Breast epithelium (tissue), 3 donors: ENCODE data around the gene LHPP.

Experiments used
- POLR2A ChIP-seq: fragments of 450-650 bp; IDR thresholded peaks from one replicate; pipeline ENCODE4 v1.6.1; 2016; ENCODE audit warnings: antibody characterized with exemption, mild to moderate bottlenecking, moderate library complexity
- TF ChIP-seq, protein P1 (sequence below), 3 donors: fragments of 450-650 bp; IDR thresholded peaks; one replicate each; pipeline ENCODE4 v1.5.1; 2016 to 2017; ENCODE audit warnings: antibody characterized with exemption in 3 of 3, mild to moderate bottlenecking in 3 of 3, moderate library complexity in 3 of 3

DNA sequence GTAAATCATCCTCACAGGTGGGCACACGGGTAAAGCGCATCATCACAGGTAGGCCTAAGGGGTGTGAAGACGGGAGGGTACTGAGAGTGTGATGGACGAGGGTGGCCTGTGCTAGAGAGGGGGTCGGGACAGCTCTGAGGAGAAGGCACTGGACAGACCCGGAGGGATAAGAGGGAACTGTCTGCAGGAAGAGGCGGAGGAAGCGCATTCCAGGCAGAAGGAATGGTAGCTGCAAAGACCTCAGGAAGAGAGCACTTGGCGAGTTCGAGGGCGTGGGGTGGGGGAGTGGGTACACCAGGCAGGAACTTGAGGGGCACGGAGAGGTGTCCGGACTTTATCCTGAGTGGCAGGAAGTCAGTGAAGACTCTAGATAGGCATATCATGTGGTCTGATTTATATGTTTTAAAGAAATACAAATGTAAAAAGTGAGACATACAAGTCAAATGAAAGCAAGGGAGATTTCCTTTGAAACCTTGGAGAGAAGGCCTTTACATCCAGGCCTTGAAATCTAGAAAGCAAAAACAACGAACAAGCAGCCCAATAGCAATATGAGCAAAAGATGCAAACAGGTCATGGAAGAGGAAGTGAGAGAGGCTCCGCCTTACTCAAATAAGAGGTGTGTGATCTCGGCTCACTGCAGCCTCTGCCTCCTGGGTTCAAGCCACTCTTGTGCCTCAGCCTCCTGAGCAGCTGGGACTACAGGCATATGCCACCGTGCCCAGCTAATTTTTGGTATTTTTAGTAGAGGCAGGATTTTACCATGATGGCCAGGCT lies 3.6 kb downstream of the LHPP start:
- TF ChIP-seq, protein P1, sequence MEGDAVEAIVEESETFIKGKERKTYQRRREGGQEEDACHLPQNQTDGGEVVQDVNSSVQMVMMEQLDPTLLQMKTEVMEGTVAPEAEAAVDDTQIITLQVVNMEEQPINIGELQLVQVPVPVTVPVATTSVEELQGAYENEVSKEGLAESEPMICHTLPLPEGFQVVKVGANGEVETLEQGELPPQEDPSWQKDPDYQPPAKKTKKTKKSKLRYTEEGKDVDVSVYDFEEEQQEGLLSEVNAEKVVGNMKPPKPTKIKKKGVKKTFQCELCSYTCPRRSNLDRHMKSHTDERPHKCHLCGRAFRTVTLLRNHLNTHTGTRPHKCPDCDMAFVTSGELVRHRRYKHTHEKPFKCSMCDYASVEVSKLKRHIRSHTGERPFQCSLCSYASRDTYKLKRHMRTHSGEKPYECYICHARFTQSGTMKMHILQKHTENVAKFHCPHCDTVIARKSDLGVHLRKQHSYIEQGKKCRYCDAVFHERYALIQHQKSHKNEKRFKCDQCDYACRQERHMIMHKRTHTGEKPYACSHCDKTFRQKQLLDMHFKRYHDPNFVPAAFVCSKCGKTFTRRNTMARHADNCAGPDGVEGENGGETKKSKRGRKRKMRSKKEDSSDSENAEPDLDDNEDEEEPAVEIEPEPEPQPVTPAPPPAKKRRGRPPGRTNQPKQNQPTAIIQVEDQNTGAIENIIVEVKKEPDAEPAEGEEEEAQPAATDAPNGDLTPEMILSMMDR (IDR thresholded peaks at IDR 0.05): no peak
- TF ChIP-seq POLR2A: no peak
